ENCODE data around the gene OR2H2.

The OR2H2 gene

DNA sequence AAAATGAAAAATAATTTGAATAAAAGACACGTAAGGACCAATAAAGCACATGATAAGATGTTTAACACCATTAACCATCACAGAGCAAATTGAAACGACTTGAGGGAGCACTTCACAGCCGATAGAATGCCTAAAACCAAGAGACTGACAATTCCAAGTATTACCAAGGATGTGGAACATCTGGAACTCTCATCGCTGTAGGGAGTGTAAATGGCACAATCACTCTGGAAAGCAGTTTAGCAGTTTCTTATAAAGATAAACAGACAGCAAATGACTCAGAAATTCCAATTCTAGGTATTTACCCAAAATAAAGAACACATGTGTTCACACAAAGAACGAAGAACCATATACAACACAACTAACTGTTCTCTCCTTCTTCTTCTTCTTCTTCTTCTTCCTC lies 16.9 kb upstream of the OR2H2 start:
- no peak for ATAC-seq
- no peak for TF ChIP-seq ESRRG (CRISPR knock-in tag; IDR thresholded peaks at IDR 0.05)

- no peak for ATAC-seq
- TF ChIP-seq ESRRG (CRISPR knock-in tag; IDR thresholded peaks at IDR 0.05) = no peak
- no peak for TF ChIP-seq SNAI2 (CRISPR knock-in tag; IDR thresholded peaks at IDR 0.05)
- no peak for TF ChIP-seq ISL1 (CRISPR knock-in tag; IDR thresholded peaks at IDR 0.05)
- TF ChIP-seq ARNTL (CRISPR knock-in tag; IDR thresholded peaks at IDR 0.05; ENCODE audit: borderline replicate concordance, low read depth) = no peak
- TF ChIP-seq, protein P1, sequence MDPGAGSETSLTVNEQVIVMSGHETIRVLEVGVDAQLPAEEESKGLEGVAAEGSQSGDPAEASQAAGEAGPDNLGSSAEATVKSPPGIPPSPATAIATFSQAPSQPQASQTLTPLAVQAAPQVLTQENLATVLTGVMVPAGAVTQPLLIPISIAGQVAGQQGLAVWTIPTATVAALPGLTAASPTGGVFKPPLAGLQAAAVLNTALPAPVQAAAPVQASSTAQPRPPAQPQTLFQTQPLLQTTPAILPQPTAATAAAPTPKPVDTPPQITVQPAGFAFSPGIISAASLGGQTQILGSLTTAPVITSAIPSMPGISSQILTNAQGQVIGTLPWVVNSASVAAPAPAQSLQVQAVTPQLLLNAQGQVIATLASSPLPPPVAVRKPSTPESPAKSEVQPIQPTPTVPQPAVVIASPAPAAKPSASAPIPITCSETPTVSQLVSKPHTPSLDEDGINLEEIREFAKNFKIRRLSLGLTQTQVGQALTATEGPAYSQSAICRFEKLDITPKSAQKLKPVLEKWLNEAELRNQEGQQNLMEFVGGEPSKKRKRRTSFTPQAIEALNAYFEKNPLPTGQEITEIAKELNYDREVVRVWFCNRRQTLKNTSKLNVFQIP (CRISPR knock-in tag; IDR thresholded peaks at IDR 0.05; ENCODE audit: borderline replicate concordance, low read depth) = no peak
- no peak for TF ChIP-seq TSHZ2 (CRISPR knock-in tag; IDR thresholded peaks at IDR 0.05)
- TF ChIP-seq, protein P2, sequence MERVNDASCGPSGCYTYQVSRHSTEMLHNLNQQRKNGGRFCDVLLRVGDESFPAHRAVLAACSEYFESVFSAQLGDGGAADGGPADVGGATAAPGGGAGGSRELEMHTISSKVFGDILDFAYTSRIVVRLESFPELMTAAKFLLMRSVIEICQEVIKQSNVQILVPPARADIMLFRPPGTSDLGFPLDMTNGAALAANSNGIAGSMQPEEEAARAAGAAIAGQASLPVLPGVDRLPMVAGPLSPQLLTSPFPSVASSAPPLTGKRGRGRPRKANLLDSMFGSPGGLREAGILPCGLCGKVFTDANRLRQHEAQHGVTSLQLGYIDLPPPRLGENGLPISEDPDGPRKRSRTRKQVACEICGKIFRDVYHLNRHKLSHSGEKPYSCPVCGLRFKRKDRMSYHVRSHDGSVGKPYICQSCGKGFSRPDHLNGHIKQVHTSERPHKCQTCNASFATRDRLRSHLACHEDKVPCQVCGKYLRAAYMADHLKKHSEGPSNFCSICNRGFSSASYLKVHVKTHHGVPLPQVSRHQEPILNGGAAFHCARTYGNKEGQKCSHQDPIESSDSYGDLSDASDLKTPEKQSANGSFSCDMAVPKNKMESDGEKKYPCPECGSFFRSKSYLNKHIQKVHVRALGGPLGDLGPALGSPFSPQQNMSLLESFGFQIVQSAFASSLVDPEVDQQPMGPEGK (CRISPR knock-in tag; IDR thresholded peaks at IDR 0.05; ENCODE audit: borderline replicate concordance) = no peak
- no peak for TF ChIP-seq ZC3H10 (CRISPR knock-in tag; IDR thresholded peaks at IDR 0.05)
- no peak for TF ChIP-seq BACH2 (CRISPR knock-in tag; IDR thresholded peaks at IDR 0.05; ENCODE audit: borderline replicate concordance)
- TF ChIP-seq PPARA (CRISPR knock-in tag; IDR thresholded peaks at IDR 0.05; ENCODE audit: borderline replicate concordance) = no peak
- TF ChIP-seq ZNF8 (CRISPR knock-in tag; IDR thresholded peaks at IDR 0.05) = no peak
- TF ChIP-seq ZNF565 (CRISPR knock-in tag; conservative IDR thresholded peaks at IDR 0.05; ENCODE audit: low read depth) = no peak
- TF ChIP-seq, protein P3, sequence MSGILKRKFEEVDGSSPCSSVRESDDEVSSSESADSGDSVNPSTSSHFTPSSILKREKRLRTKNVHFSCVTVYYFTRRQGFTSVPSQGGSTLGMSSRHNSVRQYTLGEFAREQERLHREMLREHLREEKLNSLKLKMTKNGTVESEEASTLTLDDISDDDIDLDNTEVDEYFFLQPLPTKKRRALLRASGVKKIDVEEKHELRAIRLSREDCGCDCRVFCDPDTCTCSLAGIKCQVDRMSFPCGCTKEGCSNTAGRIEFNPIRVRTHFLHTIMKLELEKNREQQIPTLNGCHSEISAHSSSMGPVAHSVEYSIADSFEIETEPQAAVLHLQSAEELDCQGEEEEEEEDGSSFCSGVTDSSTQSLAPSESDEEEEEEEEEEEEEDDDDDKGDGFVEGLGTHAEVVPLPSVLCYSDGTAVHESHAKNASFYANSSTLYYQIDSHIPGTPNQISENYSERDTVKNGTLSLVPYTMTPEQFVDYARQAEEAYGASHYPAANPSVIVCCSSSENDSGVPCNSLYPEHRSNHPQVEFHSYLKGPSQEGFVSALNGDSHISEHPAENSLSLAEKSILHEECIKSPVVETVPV (CRISPR knock-in tag; IDR thresholded peaks at IDR 0.05) = no peak
- no peak for TF ChIP-seq OSR1 (CRISPR knock-in tag; IDR thresholded peaks at IDR 0.05)
- no peak for TF ChIP-seq TOX (CRISPR knock-in tag; IDR thresholded peaks at IDR 0.05; ENCODE audit: borderline replicate concordance)
- no peak for TF ChIP-seq ZFP30 (CRISPR knock-in tag; IDR thresholded peaks at IDR 0.05)
- no peak for TF ChIP-seq ZFP3 (CRISPR knock-in tag; IDR thresholded peaks at IDR 0.05)
Measured at GRCh38 chr6:29576056-29576455, 8.9 kb upstream of the OR2H2 start.

DNA sequence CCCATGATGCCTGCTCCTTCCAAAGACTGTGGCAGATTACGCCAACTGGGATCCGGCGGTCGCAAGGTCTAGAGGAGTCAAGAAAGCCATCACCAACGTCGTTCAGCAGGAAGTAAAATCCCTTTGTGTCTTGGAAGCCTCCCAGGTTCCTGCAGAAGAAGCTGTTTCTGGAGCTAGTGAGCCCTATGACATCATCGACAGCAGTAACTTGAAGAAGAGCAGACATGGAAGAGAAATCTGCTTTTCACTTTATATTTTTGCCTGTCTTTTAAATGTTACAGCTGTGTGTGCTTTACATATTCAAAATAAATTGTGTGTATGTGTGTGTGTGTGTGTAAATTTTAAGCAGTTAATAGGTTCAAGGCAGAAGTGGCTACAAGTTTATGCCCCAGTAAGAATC lies 7.4 kb upstream of the OR2H2 start:
- TF ChIP-seq CREB5 (CRISPR knock-in tag; IDR thresholded peaks at IDR 0.05; ENCODE audit: low read depth) = no peak
- TF ChIP-seq GLIS3 (CRISPR knock-in tag; IDR thresholded peaks at IDR 0.05) = no peak
- no peak for TF ChIP-seq ZFP3 (CRISPR knock-in tag; IDR thresholded peaks at IDR 0.05)
- TF ChIP-seq OSR1 (CRISPR knock-in tag; IDR thresholded peaks at IDR 0.05) = no peak
- TF ChIP-seq CSDC2 (CRISPR knock-in tag; IDR thresholded peaks at IDR 0.05) = no peak
- TF ChIP-seq, protein P3 (CRISPR knock-in tag; IDR thresholded peaks at IDR 0.05) = no peak
- no peak for TF ChIP-seq BACH2 (CRISPR knock-in tag; IDR thresholded peaks at IDR 0.05; ENCODE audit: borderline replicate concordance)
- no peak for TF ChIP-seq ZNF8 (CRISPR knock-in tag; IDR thresholded peaks at IDR 0.05)
- TF ChIP-seq PPARA (CRISPR knock-in tag; IDR thresholded peaks at IDR 0.05; ENCODE audit: borderline replicate concordance) = no peak
- no peak for TF ChIP-seq ZC3H10 (CRISPR knock-in tag; IDR thresholded peaks at IDR 0.05)
- no peak for ATAC-seq
